DOHH2 (cell line): ENCODE data around the gene PLAA.

Experiments
- H3F3A ChIP-seq: fragments of 200-600 bp; sonication (generic), shearing (Covaris generic); 2 replicates; pipeline ENCODE4 v1.6.0; 2016; ENCODE audit warnings: antibody characterized with exemption, mild to moderate bottlenecking; ENCODE audit not compliant: control insufficient read depth, insufficient read depth
- H3K27ac ChIP-seq: fragments of 200-600 bp; sonication (generic); 2 replicates; pipeline ENCODE4 v1.5.1; 2014; ENCODE audit warnings: low read depth, mild to moderate bottlenecking, low read length, moderate library complexity
- H3K27me3 ChIP-seq: fragments of 200-600 bp; sonication (generic); 2 replicates; pipeline ENCODE4 v1.6.1; 2014; ENCODE audit warnings: mild to moderate bottlenecking, low read length, mixed read lengths; ENCODE audit not compliant: control insufficient read depth
- H3K36me3 ChIP-seq: fragments of 200-600 bp; sonication (generic); 2 replicates; pipeline ENCODE4 v1.6.1; 2014; ENCODE audit warnings: mild to moderate bottlenecking, low read length, moderate library complexity, mixed read lengths; ENCODE audit not compliant: control insufficient read depth
- H3K4me1 ChIP-seq: fragments of 200-600 bp; sonication (generic); 2 replicates; pipeline ENCODE4 v1.6.1; 2014; ENCODE audit warnings: mild to moderate bottlenecking, low read length, mixed read lengths; ENCODE audit not compliant: control insufficient read depth
- H3K4me2 ChIP-seq: fragments of 200-600 bp; sonication (generic); 2 replicates; pipeline ENCODE4 v1.6.0; 2014; ENCODE audit warnings: mild to moderate bottlenecking, low read length, moderate library complexity
- H3K4me3 ChIP-seq: fragments of 200-600 bp; sonication (generic); 2 replicates; pipeline ENCODE4 v1.5.1; 2014; ENCODE audit warnings: mild to moderate bottlenecking, low read length, mixed read lengths
- H3K79me2 ChIP-seq: fragments of 200-600 bp; sonication (generic); 2 replicates; pipeline ENCODE4 v1.6.1; 2014; ENCODE audit warnings: mild to moderate bottlenecking, low read length, mixed read lengths; ENCODE audit not compliant: control insufficient read depth
- H3K9me2 ChIP-seq: fragments of 200-600 bp; sonication (generic); replicated peaks from 2 replicates; pipeline ENCODE4 v1.6.1; 2014; ENCODE audit warnings: mild to moderate bottlenecking, low read length, mixed read lengths; ENCODE audit not compliant: control insufficient read depth
- H3K9me3 ChIP-seq: fragments of 200-600 bp; sonication (generic); 2 replicates; pipeline ENCODE4 v1.6.1; 2014; ENCODE audit warnings: antibody characterized with exemption, low read length, mixed read lengths; ENCODE audit not compliant: control insufficient read depth, insufficient read depth
- H4K20me1 ChIP-seq: fragments of 200-600 bp; sonication (generic); 2 replicates; pipeline ENCODE4 v1.6.0; 2014; ENCODE audit warnings: low read depth, mild to moderate bottlenecking, antibody characterized with exemption, low read length, moderate library complexity; ENCODE audit not compliant: control insufficient read depth, insufficient read depth
- CTCF ChIP-seq: fragments of 200-600 bp; sonication (generic); IDR thresholded peaks from one replicate; pipeline ENCODE4 v1.5.1; 2014; ENCODE audit warnings: antibody characterized with exemption, mild to moderate bottlenecking, low read depth, low read length; ENCODE audit not compliant: poor library complexity, severe bottlenecking
- EZH2phosphoT487 ChIP-seq: fragments of 200-600 bp; sonication (generic); IDR thresholded peaks from 2 replicates; pipeline ENCODE4 v1.6.1; 2017; ENCODE audit warnings: borderline replicate concordance, mild to moderate bottlenecking, antibody characterized with exemption, low read length, moderate library complexity, mixed read lengths

Gene PLAA

GRCh38 chr9:26937816-26938371 lies 9.1 kb downstream of the PLAA start:
- H3K4me3 ChIP-seq: no peak overlapping the region
- no peaks in the 10 kb centered on the region for H3K9me2 ChIP-seq
- peaks cover 10% of the 10 kb centered on the region; the same call in 1 of the 2 replicates for H4K20me1 ChIP-seq
- peaks cover 16% of the 10 kb centered on the region for H3K36me3 ChIP-seq
- no peaks in the 10 kb centered on the region for H3K9me3 ChIP-seq
- 0 out of 2 replicates have a peak overlapping the region, but pooled peaks have one; percentile 8 for H3K4me2 ChIP-seq
- no peaks in the 10 kb centered on the region for H3F3A ChIP-seq
- peaks cover 90% of the 10 kb centered on the region for H3K79me2 ChIP-seq
- TF ChIP-seq CTCF (no peak), EZH2phosphoT487 (no peak)
- no peaks in the 10 kb centered on the region for H3K27me3 ChIP-seq
- H3K27ac ChIP-seq: no peak overlapping the region
- peaks cover 8% of the 10 kb centered on the region for H3K4me1 ChIP-seq

GRCh38 chr9:26935847-26936246 lies 11.2 kb downstream of the PLAA start:
- H3K9me2 ChIP-seq: no peaks in the 10 kb centered on the region
- H3K9me3 ChIP-seq: no peaks in the 10 kb centered on the region
- H3K27ac ChIP-seq: no peak overlapping the region
- no peak overlapping the region for H3K4me3 ChIP-seq
- H3K4me2 ChIP-seq: no peak overlapping the region
- peaks cover 8% of the 10 kb centered on the region for H3K4me1 ChIP-seq
- no peaks in the 10 kb centered on the region for H3F3A ChIP-seq
- H3K27me3 ChIP-seq: no peaks in the 10 kb centered on the region
- TF ChIP-seq EZH2phosphoT487 (no peak), CTCF (no peak)
- peaks cover 83% of the 10 kb centered on the region for H3K79me2 ChIP-seq
- H4K20me1 ChIP-seq: peaks cover 10% of the 10 kb centered on the region; the same call in 1 of the 2 replicates
- H3K36me3 ChIP-seq: peaks cover 22% of the 10 kb centered on the region

- Histone ChIP-seq H4K20me1 (no peaks in the 10 kb centered on the region), H3K4me1 (no peaks in the 10 kb centered on the region), H3K4me2 (no peak overlapping the region), H3K36me3 (peaks cover 56% of the 10 kb centered on the region), H3K27ac (no peak overlapping the region), H3F3A (no peaks in the 10 kb centered on the region), H3K79me2 (peaks cover 20% of the 10 kb centered on the region), H3K9me3 (no peaks in the 10 kb centered on the region), H3K27me3 (no peaks in the 10 kb centered on the region), H3K4me3 (no peak overlapping the region), H3K9me2 (no peaks in the 10 kb centered on the region)
- no peak for TF ChIP-seq CTCF
- TF ChIP-seq EZH2phosphoT487: no peak
These were observed 18.0 kb downstream of the PLAA start for GRCh38 chr9:26928902-26929495.
